GM19452 (cell line): ENCODE results near the gene EMID1.

Experiments
- ATAC-seq: cut with Tn5 transposase; IDR thresholded peaks from one replicate; pipeline ENCODE4 v1.9.1; 2021; ENCODE audit not compliant: unreplicated experiment

Gene EMID1

DNA sequence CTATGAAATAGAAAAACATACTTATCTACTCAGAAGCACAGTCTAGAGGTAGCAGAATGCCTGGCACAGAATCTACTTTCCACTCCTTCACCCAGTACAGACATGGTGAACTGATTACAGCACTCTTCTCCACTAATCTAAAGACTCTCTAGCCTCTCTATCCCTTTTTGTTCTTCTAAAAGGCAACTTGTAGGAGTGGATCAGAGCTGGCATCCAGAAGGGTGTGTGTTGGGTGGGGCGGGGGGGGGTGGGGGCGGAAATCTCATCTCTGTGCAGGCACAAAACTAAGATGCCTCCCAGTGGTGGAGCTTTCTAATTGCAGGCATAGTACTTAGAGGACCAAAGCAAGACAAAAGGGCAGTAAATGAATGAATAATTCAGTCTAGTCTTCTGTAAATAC lies 11.5 kb upstream of the EMID1 start:
- ATAC-seq: no peak

- ATAC-seq: no peak
Measured at GRCh38 chr22:29195118-29195963, 10.4 kb upstream of the EMID1 start.

DNA sequence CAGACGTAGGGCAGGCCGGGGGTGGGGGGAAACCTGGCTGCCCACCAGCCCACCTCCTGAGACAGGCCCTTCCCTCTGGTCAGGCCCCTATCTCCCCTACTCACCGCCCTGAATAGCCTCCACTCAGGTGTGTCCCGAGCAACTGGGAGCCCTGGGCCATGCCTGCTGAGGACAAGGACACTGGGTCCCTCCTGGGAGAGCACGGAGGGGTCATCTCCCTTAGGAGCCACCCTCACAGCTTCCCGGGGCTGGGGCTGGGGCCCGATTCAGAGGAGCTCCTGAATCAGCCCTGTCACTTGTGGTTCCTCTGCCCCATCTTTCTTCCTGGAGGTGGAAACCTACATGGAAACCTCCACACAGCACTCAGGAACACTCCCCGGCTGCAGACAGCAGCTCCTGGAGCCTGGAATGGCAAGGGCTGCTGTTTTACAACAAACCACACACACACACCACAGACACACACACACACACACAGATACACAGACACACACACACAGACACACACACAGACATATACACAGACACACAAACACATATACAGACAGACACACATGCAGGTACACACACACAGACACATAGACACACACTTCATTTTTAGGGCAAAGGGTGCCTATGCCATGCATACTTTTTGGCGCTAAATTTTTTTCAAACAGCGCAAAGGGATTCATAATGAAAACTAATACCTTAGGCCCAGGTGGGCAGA lies 9.6 kb upstream of the EMID1 start:
- ATAC-seq: no peak

GRCh38 chr22:29197096-29197495 lies 8.6 kb upstream of the EMID1 start:
- no peak for ATAC-seq

- ATAC-seq: no peak
Measured at GRCh38 chr22:29198240-29198639, 7.5 kb upstream of the EMID1 start.

DNA sequence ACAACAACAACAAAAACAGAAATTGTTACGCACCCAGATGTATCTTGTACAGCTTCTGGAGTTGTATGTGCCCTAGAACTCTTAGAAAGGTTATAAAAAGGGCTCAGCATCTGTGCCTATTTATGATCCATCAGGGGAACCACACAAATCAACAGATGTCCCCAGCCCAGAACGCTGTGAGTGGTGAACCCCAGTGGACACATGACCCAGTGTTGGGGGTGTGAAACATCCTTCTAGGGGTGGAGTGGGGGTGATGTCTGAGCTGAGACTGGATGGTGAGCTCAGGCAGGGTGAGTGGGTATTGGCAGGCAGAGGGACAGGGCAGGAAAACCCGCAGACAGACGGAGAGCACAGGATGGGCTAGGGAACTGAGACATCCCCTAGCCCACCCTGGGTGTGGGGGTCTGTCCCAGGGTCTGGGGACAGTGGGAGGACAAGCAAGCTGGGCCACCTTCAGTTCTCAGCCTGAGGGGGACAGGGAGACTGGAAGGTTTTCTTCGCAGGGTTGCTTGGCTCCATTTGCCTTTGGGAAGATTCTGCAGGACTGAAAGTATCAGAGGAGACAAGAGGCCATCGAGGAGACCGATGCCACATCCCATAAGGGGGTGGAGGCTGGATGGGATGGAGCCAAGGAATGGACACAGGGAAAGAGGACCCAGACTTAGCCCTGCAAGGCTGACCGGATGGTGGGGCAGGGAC lies 5.8 kb upstream of the EMID1 start:
- ATAC-seq: no peak

GRCh38 chr22:29200901-29201300 lies 4.8 kb upstream of the EMID1 start:
- no peak for ATAC-seq

GRCh38 chr22:29201782-29202181 lies 3.9 kb upstream of the EMID1 start:
- ATAC-seq: no peak

DNA sequence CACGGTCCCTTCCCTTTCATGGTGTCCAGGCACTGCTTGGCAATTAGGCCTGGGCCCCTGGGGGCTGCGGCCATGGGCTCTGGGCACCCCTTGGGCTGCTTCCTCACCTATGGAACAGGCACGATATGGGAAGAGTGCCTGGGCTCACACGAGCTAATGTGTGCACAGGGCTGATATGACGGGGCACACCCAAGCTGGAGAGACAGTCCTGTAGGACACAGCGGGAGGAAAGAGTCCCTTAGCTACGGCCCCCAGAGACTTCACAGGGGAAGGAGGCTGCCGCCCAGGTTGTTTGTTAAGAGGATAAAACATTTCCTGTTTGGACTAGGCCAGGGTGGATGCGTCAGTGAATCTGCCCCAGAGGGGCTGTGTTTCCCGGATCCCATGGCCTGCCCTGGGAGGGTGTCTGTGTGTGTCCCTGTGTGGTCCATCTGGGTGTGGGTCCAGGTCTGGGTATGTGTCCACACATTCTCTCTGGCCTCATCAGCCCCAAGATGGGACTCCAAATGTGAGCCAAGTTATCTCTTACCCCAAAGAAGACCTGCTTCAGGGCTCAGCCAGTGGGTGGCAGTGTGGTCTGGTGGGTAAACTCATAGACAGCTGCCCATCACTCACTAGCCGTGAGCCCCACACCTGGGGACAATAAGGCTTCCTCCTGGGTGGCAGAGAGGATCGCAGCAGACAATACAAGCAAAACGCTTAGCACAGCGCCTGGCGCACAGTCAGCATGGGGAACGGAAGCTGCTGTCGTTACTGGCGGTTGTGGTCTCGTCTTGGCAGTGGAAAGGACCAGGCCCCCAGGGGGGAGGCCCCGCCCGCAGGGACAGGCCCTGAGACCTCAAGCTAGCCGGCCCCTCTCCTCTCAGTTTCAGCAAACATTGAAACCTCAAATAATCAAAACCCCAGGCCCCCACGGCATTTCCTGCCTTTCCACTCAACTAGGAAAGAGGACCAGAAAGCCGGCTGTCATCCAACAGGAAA lies 3.2 kb upstream of the EMID1 start:
- ATAC-seq: peak; percentile 63

- ATAC-seq: no peak
Measured at GRCh38 chr22:29203488-29204454, 1.9 kb upstream of the EMID1 start.

DNA sequence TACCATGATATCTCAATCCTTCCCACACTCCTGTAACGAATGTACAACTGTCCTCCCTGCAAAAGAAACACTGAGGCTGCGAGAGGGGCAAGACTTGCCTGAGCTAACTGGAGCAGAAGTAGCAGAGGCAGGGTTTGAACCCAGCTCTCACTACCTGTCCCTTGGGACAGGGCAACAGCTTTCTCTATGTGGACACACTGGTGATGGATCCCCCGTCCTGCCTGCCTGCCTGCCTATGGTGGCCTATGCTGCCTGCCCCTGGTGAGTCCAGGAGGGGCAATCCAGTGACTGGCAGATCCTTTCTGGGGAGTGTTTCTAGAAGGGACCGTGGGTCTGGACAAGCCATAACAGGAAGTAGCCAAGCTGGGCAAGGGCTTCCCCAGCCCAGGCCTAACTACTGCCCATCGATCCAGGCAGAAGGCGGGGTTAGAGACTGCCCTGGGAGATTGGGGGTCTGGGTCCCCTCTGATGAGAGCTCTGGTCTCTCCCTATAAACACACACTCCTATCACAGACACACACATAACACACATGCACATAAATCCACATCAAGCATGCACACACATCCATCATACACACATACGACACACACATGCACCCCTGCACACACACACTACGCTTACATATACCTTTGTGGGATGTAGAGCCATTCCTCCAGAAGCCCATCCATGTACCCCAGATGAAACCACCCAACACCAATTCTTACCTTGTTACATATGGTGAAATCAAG lies 1.1 kb upstream of the EMID1 start:
- no peak for ATAC-seq

- ATAC-seq: no peak
Measured at GRCh38 chr22:29205252-29205593, 473 bp upstream of the EMID1 start.

DNA sequence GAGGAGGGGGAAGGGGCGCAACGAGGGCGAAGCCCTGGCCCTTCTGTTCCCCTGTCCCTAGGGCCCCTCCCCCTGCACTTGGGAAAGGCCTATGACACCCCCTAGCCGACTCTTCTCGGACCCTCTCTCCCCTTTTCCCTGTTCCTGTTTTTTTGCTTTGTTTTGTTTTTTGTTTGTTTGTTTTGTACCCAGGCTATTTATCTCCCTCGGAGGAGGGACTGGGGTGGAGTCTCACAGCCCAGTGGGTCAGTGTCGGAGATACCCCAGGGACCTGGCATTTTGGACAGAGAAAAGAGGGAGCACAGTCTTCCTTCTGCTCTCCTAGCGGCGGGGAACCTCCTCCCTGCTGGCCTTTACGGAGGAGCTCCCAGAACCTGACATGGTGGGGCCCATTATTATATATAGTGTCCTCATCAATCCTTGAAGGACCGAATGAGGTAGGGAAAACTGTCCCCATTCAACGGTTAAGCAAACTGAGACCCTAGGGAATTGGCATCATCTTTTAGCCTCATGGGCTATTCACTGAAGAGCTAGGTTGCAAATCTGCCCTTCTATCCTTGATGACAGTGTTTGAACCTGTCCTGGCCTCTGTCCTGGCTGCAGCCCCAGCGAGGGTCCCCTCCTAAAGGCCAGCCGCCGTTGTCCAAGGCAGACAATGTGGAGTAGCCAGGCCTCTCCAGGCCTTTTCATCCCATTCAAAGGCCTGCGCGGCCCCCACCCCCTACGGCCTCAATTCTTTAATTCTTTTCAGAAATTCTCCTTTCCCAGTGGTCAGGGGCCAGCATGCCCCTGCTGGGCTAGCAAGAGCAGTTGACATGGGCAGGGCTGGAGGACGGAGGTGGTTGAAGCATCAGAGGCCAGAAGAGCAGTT lies 911 bp downstream of the EMID1 start:
- ATAC-seq: no peak

GRCh38 chr22:29207243-29207550 lies 1.5 kb downstream of the EMID1 start:
- ATAC-seq: no peak

- no peak for ATAC-seq
Measured at GRCh38 chr22:29207562-29208501, 2.1 kb downstream of the EMID1 start.

GRCh38 chr22:29208502-29208862 lies 2.8 kb downstream of the EMID1 start:
- ATAC-seq: no peak
